Neutrophil (primary cell): ENCODE results near the gene COL13A1.

ENCODE experiments used
- H3K27ac ChIP-seq: fragments of 200-600 bp; sonication (generic); 2 replicates; pipeline ENCODE4 v1.5.1; 2016; ENCODE audit warnings: mild to moderate bottlenecking, moderate library complexity
- H3K27me3 ChIP-seq: fragments of 200-600 bp; sonication (generic); 2 replicates; pipeline ENCODE4 v1.6.0; 2016; ENCODE audit warnings: mild to moderate bottlenecking
- H3K36me3 ChIP-seq: fragments of 200-600 bp; sonication (generic); 2 replicates; pipeline ENCODE4 v1.5.1; 2017
- H3K4me1 ChIP-seq, 2 experiments: fragments of 200-600 bp in 1 of 2; sonication (generic) in 1 of 2; 1 replicate in 1 of 2; 2 replicates in 1 of 2; pipeline versions ENCODE4 v1.5.1 to v1.6.1; 2013 to 2016; ENCODE audit warnings: low read depth in 1 of 2, low read length in 1 of 2, mild to moderate bottlenecking in 1 of 2, moderate library complexity in 1 of 2; ENCODE audit not compliant: control insufficient read depth in 1 of 2, insufficient read depth in 1 of 2
- H3K4me3 ChIP-seq, 2 experiments: fragments of 200-600 bp in 1 of 2; sonication (generic) in 1 of 2; 1 replicate in 1 of 2; 2 replicates in 1 of 2; pipeline ENCODE4 v1.5.1; 2013 to 2016; ENCODE audit warnings: low read depth in 1 of 2, low read length in 1 of 2, mild to moderate bottlenecking in 1 of 2, moderate library complexity in 1 of 2
- H3K9me3 ChIP-seq: fragments of 200-600 bp; sonication (generic); 2 replicates; pipeline ENCODE4 v1.5.1; 2016
- TF ChIP-seq, protein P1 (sequence below): fragments of 200-600 bp; sonication (generic); IDR thresholded peaks from 2 replicates; pipeline ENCODE4 v1.5.1; 2016; ENCODE audit warnings: antibody characterized with exemption

COL13A1 gene

DNA sequence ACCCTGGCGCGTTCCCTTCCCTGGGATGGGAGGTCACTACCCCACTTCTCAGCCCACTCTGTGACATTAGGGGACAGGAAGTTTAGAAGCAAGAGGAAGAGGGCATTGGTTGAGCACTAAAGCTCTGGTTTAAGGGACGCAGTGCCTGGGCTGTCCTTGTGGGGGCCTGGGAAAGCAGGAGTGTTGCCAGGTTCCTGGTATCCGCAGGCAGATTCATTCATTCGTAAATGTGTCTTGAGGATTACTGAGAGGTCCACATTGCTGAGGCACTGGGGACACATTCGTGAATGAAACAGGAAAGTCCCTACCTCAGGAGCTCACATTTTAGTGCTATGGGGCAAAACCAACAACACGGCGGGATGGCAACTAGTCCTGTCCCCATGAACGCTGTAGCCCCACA lies 69.4 kb downstream of the COL13A1 start:
- Histone ChIP-seq H3K27me3 (peaks cover 42% of the 10 kb centered on the region), H3K4me3 (no peak overlapping the region), H3K9me3 (no peaks in the 10 kb centered on the region), H3K36me3 (no peaks in the 10 kb centered on the region), H3K4me1 (peaks cover 0 to 4% of the 10 kb centered on the region in 2 experiments), H3K27ac (no peak overlapping the region)
- TF ChIP-seq, protein P1, sequence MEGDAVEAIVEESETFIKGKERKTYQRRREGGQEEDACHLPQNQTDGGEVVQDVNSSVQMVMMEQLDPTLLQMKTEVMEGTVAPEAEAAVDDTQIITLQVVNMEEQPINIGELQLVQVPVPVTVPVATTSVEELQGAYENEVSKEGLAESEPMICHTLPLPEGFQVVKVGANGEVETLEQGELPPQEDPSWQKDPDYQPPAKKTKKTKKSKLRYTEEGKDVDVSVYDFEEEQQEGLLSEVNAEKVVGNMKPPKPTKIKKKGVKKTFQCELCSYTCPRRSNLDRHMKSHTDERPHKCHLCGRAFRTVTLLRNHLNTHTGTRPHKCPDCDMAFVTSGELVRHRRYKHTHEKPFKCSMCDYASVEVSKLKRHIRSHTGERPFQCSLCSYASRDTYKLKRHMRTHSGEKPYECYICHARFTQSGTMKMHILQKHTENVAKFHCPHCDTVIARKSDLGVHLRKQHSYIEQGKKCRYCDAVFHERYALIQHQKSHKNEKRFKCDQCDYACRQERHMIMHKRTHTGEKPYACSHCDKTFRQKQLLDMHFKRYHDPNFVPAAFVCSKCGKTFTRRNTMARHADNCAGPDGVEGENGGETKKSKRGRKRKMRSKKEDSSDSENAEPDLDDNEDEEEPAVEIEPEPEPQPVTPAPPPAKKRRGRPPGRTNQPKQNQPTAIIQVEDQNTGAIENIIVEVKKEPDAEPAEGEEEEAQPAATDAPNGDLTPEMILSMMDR, result no peak

DNA sequence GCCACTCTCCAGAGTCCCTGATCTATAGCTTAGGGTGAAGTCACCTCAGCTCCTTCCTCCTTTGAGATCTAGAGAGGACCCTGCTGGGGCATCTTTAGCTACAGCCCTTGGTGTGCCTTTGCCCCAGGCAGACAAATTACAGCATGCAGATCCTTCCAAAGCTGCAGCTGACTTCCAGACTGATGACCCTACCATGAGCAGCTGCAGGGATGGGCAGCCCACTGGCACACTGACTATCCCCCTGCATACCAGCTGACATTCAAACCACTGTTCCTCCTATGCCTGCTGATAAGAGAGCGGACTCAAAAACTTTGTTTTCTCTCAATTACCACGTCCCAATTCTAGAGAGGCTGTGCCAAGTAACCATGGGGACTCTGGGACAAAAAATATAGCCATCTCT lies 70.6 kb downstream of the COL13A1 start:
- TF ChIP-seq, protein P1, result no peak
- Histone ChIP-seq H3K9me3 (no peaks in the 10 kb centered on the region), H3K27me3 (peaks cover 42% of the 10 kb centered on the region), H3K4me1 (peaks cover 10 to 17% of the 10 kb centered on the region in 2 experiments), H3K4me3 (no peak overlapping the region), H3K36me3 (no peaks in the 10 kb centered on the region), H3K27ac (no peak overlapping the region)

DNA sequence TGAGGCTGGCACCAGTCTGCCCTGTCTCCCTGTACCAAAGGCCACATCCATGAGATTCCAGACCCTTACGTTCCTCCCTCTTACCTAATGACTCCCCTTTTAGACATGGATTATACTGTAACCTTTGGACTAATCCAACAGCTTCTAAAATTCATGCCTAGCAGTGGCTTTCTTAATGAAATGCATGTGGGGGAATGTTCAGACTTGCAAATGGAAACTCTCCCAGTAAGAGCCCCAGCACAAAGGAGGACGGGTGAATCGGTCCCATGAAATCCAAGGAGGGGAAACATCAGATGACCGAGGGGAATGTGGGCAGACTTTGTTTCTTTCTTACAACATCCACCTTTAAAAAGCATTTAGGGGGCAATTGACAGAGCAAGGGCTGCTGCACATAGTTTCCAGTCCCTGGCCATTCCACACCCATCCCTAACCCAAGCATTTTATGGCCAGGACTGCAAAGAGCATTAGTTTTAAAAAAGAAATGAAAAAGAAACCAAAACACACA lies 71.5 kb downstream of the COL13A1 start:
- TF ChIP-seq, protein P1, result no peak
- Histone ChIP-seq H3K4me1 (peaks cover 13 to 18% of the 10 kb centered on the region in 2 experiments), H3K9me3 (no peaks in the 10 kb centered on the region), H3K27ac (no peak overlapping the region), H3K27me3 (peaks cover 42% of the 10 kb centered on the region), H3K4me3 (no peak overlapping the region), H3K36me3 (no peaks in the 10 kb centered on the region)

DNA sequence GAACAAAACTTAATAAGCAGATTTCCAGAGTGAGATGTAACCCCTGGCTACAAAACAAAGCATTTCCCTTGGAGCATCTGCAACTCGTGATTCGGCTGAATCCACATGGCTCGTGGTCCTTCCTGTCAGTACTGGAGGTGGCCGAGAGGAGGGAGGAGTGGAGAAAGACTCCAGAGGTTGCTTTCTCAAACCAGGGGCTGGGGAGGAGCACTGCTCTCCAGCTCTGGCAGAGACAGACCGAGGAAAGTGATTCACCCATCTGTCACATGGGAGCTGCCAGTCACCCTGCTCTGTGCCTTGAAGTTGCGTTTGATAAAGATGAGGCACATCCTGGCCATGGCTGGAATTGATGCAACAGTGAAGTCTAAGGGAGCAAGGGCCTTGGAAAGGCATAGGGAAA lies 72.7 kb downstream of the COL13A1 start:
- peaks cover 34% of the 10 kb centered on the region for H3K27me3 ChIP-seq
- peaks cover 13 to 18% of the 10 kb centered on the region in 2 experiments for H3K4me1 ChIP-seq
- H3K27ac ChIP-seq, result no peak overlapping the region
- H3K4me3 ChIP-seq, result no peak overlapping the region
- TF ChIP-seq, protein P1, result no peak
- H3K9me3 ChIP-seq, result no peaks in the 10 kb centered on the region
- no peaks in the 10 kb centered on the region for H3K36me3 ChIP-seq

DNA sequence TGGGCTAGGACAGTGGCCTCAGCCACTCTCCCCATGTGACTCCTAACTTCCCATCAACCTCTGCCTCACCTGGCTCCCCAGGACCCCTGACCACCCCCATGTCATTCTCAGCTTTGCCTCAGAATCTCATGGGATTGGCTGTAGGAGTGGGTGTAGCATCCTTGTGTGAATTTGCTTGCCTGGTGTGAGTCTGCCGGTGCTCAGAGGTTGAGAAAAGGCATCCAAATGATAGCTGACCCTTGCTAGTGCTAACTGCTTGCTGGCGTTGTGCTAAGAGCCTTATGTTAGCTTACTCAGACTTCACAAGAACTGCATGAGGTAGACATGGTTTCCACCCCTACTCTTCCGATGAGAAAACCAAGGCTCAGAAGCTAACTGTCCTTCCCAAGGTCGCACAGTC lies 74.2 kb downstream of the COL13A1 start:
- Histone ChIP-seq H3K4me1 (peaks cover 13 to 18% of the 10 kb centered on the region in 2 experiments), H3K27me3 (peaks cover 40% of the 10 kb centered on the region), H3K36me3 (no peaks in the 10 kb centered on the region), H3K4me3 (no peak overlapping the region), H3K27ac (no peak overlapping the region), H3K9me3 (no peaks in the 10 kb centered on the region)
- TF ChIP-seq, protein P1, result no peak

DNA sequence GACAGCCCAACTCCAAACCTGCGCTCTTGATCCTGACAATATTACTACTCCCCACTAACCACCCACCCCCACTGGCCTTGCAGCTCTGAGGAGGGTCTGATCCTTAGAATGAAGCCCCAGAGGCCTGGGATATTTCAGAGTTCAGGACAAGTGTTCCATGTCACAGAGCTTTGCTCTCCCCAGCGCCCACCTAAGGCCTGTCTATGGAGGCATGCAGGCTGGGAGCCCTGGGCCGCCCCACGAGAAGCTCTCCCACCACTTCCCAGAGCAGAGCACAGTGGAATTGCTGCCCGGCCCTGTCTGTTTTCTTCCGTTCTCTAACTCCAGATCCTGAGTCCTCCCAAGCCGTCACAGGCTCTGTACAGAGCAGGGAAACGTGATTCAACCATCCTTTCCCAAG lies 74.6 kb downstream of the COL13A1 start:
- no peak overlapping the region for H3K4me3 ChIP-seq
- no peaks in the 10 kb centered on the region for H3K9me3 ChIP-seq
- TF ChIP-seq, protein P1, result no peak
- H3K4me1 ChIP-seq, result peaks cover 13 to 18% of the 10 kb centered on the region in 2 experiments
- H3K27me3 ChIP-seq, result peaks cover 40% of the 10 kb centered on the region
- H3K36me3 ChIP-seq, result no peaks in the 10 kb centered on the region
- H3K27ac ChIP-seq, result no peak overlapping the region
